CD4-positive, alpha-beta T cell (primary cell): ENCODE data around the gene CASP2. TPM values are rescaled to one million over a fixed set of nuclear protein-coding genes. Genes with fewer than 3 reads are reported as not detected.

Experiments used
- ATAC-seq: fragments of 200-7000 bp; cut with Tn5 transposase; one replicate; pipeline ENCODE4 v1.10.0; 2022; ENCODE audit warnings: mild to moderate bottlenecking; ENCODE audit not compliant: poor library complexity
- CTCF ChIA-PET: fragments of 350-600 bp; sonication (Branson Sonifier 250); formaldehyde crosslinking; loops from one replicate; lab custom pipeline; 2021; ENCODE audit warnings: antibody characterized with exemption, inconsistent platforms; lab: Charles Lee
- POLR2A ChIA-PET: fragments of 350-600 bp; sonication (Branson Sonifier 250); formaldehyde crosslinking; loops from one replicate; lab custom pipeline; 2021; ENCODE audit warnings: antibody characterized with exemption, inconsistent platforms; lab: Charles Lee
- DNase-seq, 14 experiments: peaks; one replicate each; pipeline ENCODE4 v3.0.0-alpha.2; 2013 to 2020; ENCODE audit warnings: mixed read lengths in 2 of 14
- H3K27ac ChIP-seq, 2 donors: one replicate each; pipeline versions ENCODE4 v1.5.1 to v1.7.0; 2013; ENCODE audit warnings: low read length in 2 of 2, low read depth in 1 of 2, mild to moderate bottlenecking in 1 of 2
- H3K27me3 ChIP-seq, 2 experiments: 1 replicate in 1 of 2; 2 replicates in 1 of 2; pipeline versions ENCODE4 v1.6.1 to v1.7.0; 2013; ENCODE audit warnings: low read length in 2 of 2, control low read depth in 1 of 2, mild to moderate bottlenecking in 1 of 2, moderate library complexity in 1 of 2; ENCODE audit not compliant: insufficient read depth in 2 of 2, control insufficient read depth in 1 of 2
- H3K36me3 ChIP-seq: one replicate; pipeline ENCODE4 v1.6.1; 2013; ENCODE audit warnings: low read length, control low read depth; ENCODE audit not compliant: insufficient read depth
- H3K4me1 ChIP-seq: one replicate; pipeline ENCODE4 v1.6.1; 2013; ENCODE audit warnings: low read length, control low read depth; ENCODE audit not compliant: insufficient read depth
- H3K4me3 ChIP-seq: one replicate; pipeline ENCODE4 v1.5.1; 2013; ENCODE audit warnings: mild to moderate bottlenecking, low read length, moderate library complexity
- H3K9me3 ChIP-seq, 2 experiments: 1 replicate in 1 of 2; 2 replicates in 1 of 2; pipeline versions ENCODE4 v1.6.1 to v1.7.0; 2013; ENCODE audit warnings: low read length in 2 of 2, mild to moderate bottlenecking in 2 of 2, control low read depth in 1 of 2, moderate library complexity in 1 of 2; ENCODE audit not compliant: control insufficient read depth in 1 of 2, insufficient read depth in 1 of 2
- H3K27ac Mint-ChIP-seq: one replicate; pipeline ENCODE4 v1.8.0; 2020; ENCODE audit warnings: mixed read lengths
- H3K27me3 Mint-ChIP-seq: one replicate; pipeline ENCODE4 v1.8.0; 2021; ENCODE audit warnings: mixed read lengths
- H3K36me3 Mint-ChIP-seq: one replicate; pipeline ENCODE4 v1.8.0; 2021; ENCODE audit warnings: low read depth, mixed read lengths
- H3K4me1 Mint-ChIP-seq: one replicate; pipeline ENCODE4 v1.8.0; 2021; ENCODE audit warnings: low read depth, mixed read lengths
- H3K4me3 Mint-ChIP-seq: one replicate; pipeline ENCODE4 v1.8.0; 2020; ENCODE audit warnings: mild to moderate bottlenecking, mixed read lengths
- H3K9me3 Mint-ChIP-seq: one replicate; pipeline ENCODE4 v1.8.0; 2020; ENCODE audit warnings: mixed read lengths
- intact Hi-C, 2 experiments: fragments of 100-400 bp; cut with DNase I in 1 of 2; cut with micrococcal nuclease in 1 of 2; formaldehyde crosslinking; loops; one replicate each; pipeline versions ENCODE4 v1.15.1 to v1.9.0; 2023 to 2025; cut with DNase I, micrococcal nuclease
- total RNA-seq, 174 experiments: library from RNA in 2 of 174; stranded (reverse) in 2 of 174; gene quantifications; one replicate each; pipeline ENCODE4 v1.2.3 and lab custom pipeline; 2021 to 2026
- TF ChIP-seq, protein P1 (sequence below): fragments of 200-600 bp; IDR thresholded peaks from one replicate; pipeline ENCODE4 v1.8.0; 2022; ENCODE audit warnings: antibody characterized with exemption, mild to moderate bottlenecking

CASP2 gene
- total RNA-seq, 2 experiments from 2014 or later = 19.1 to 21.9 TPM

DNA sequence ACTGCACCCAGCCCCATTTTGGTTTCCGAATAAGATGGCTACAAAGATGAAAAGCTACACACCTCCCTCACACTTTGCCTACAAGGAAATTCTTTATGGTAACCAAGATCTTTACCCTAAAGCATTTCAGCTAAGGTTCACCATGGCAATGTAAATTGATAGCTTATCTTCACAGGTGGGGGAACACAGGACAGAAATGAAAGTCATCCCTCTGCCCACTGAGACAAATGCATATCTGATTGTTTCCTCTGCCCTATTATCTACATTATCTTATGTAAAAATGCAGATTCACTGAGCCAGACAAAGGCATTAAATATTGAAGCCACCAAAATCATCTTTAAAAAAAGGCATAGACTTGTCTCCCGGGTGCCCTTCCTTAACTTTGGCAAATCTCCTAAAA, 6.6 kb upstream of the CASP2 start:
- Histone ChIP-seq H3K9me3 (no peaks in the 10 kb centered on the region), H3K4me3 (no peak overlapping the region), H3K4me1 (peaks cover 30% of the 10 kb centered on the region), H3K27ac (no peak overlapping the region), H3K27me3 (no peaks in the 10 kb centered on the region), H3K36me3 (no peaks in the 10 kb centered on the region)
- H3K4me1 Mint-ChIP-seq = peaks cover 43% of the 10 kb centered on the region
- no peaks in the 10 kb centered on the region for H3K27me3 Mint-ChIP-seq
- no peak overlapping the region for H3K27ac Mint-ChIP-seq
- DNase-seq (no peak), ATAC-seq (no peak)
- intact Hi-C loops = loop anchor here in 1 of 2 experiments (10.0 kb wide), 1 partner anchor 427 kb away; the partner anchor contains the start of gene EPHB6
- no peaks in the 10 kb centered on the region for H3K9me3 Mint-ChIP-seq
- TF ChIP-seq, protein P1, sequence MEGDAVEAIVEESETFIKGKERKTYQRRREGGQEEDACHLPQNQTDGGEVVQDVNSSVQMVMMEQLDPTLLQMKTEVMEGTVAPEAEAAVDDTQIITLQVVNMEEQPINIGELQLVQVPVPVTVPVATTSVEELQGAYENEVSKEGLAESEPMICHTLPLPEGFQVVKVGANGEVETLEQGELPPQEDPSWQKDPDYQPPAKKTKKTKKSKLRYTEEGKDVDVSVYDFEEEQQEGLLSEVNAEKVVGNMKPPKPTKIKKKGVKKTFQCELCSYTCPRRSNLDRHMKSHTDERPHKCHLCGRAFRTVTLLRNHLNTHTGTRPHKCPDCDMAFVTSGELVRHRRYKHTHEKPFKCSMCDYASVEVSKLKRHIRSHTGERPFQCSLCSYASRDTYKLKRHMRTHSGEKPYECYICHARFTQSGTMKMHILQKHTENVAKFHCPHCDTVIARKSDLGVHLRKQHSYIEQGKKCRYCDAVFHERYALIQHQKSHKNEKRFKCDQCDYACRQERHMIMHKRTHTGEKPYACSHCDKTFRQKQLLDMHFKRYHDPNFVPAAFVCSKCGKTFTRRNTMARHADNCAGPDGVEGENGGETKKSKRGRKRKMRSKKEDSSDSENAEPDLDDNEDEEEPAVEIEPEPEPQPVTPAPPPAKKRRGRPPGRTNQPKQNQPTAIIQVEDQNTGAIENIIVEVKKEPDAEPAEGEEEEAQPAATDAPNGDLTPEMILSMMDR = no peak
- no peak overlapping the region for H3K4me3 Mint-ChIP-seq
- POLR2A ChIA-PET = interaction anchor here (3.8 kb wide), 1 partner anchor 17 kb away, joined by 41 read pairs; the partner anchor contains the start of gene GSTK1
- CTCF ChIA-PET = interaction anchor here (1.1 kb wide), 1 partner anchor 14 kb away, joined by 3 read pairs; no protein-coding TSS in a partner anchor
- H3K36me3 Mint-ChIP-seq = no peaks in the 10 kb centered on the region

DNA sequence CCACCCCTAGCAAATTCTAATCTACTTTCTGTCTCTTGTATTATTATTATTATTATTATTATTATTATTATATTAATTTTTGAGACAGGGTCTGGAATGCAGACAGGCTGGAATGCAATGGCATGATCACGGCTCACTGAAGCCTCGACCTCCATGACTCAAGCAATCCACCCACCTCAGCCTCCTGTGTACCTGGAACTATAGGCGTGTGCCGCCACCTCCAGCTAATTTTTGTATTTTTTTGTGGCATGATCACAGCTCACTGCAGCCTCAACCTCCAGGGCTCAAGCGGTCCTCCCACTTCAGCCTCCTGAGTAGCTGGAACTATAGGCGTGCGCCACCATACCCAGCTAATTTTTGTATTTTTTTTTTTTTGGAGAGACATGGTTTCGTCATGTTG, 6.0 kb upstream of the CASP2 start:
- Mint-ChIP-seq H3K36me3 (no peaks in the 10 kb centered on the region), H3K9me3 (no peaks in the 10 kb centered on the region), H3K4me1 (peaks cover 48% of the 10 kb centered on the region), H3K27ac (no peak overlapping the region), H3K27me3 (no peaks in the 10 kb centered on the region), H3K4me3 (no peak overlapping the region)
- TF ChIP-seq, protein P1 = no peak
- no peaks in the 10 kb centered on the region for H3K36me3 ChIP-seq
- ATAC-seq (no peak), DNase-seq (no peak)
- POLR2A ChIA-PET = interaction anchor here (3.8 kb wide), 1 partner anchor 18 kb away, joined by 41 read pairs; the partner anchor contains the start of gene GSTK1
- CTCF ChIA-PET = interaction anchor here (0.7 to 1.8 kb wide), 4 partner anchors 15 to 42 kb away, joined by 3 to 5 read pairs (median 4); no protein-coding TSS in a partner anchor
- no peaks in the 10 kb centered on the region for H3K27me3 ChIP-seq
- H3K9me3 ChIP-seq = no peaks in the 10 kb centered on the region
- intact Hi-C loops = loop anchor here in 1 of 2 experiments (10.0 kb wide), 1 partner anchor 427 kb away; the partner anchor contains the start of gene EPHB6
- no peak overlapping the region for H3K4me3 ChIP-seq
- H3K4me1 ChIP-seq = peaks cover 30% of the 10 kb centered on the region
- H3K27ac ChIP-seq = no peak overlapping the region

DNA sequence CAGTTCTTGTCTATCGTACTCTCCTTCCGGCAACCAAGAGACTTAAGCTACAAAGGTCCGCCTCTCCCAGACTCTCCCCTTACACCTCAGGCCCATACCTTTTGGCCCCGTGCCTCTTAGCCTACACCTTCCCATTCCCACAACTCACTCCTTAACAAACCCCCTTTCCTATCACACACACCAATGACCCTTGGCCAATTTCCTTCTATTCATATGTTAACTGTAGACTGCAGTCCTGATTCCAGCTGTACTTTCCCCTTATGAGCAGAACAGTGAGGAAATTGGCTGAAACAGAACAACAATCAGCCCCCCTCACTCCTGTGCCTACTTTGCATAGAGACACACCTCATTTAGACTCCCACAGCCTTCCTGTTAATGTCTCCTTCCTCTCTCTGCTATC, 4.8 kb upstream of the CASP2 start:
- H3K27me3 ChIP-seq = no peaks in the 10 kb centered on the region
- peaks cover 59% of the 10 kb centered on the region for H3K4me1 Mint-ChIP-seq
- H3K4me3 Mint-ChIP-seq = peak overlapping the region; percentile 36
- H3K4me3 ChIP-seq = no peak overlapping the region
- peaks cover 4% of the 10 kb centered on the region for H3K36me3 Mint-ChIP-seq
- ChIA-PET POLR2A (interaction anchor here (0.6 kb wide), 1 partner anchor 23 kb away, joined by 5 read pairs; no protein-coding TSS in a partner anchor), CTCF (interaction anchor here (1.0 to 1.8 kb wide), 4 partner anchors 16 to 43 kb away, joined by 3 to 5 read pairs (median 5); no protein-coding TSS in a partner anchor)
- peak overlapping the region; percentile 2 for H3K27ac Mint-ChIP-seq
- no peaks in the 10 kb centered on the region for H3K27me3 Mint-ChIP-seq
- no peak for DNase-seq
- H3K9me3 ChIP-seq = no peaks in the 10 kb centered on the region
- no peaks in the 10 kb centered on the region for H3K9me3 Mint-ChIP-seq
- TF ChIP-seq, protein P1 = no peak
- no peak for ATAC-seq
- peaks cover 39% of the 10 kb centered on the region for H3K4me1 ChIP-seq
- intact Hi-C loops = loop anchor here in 1 of 2 experiments (10.0 kb wide), 1 partner anchor 429 kb away; the partner anchor contains the start of gene EPHB6
- no peak overlapping the region for H3K27ac ChIP-seq
- H3K36me3 ChIP-seq = no peaks in the 10 kb centered on the region
